Brain microvascular endothelial cell (primary cell): Measurements from ENCODE around the gene SLC8A3.

Source experiments
- DNase-seq: peaks from one replicate; pipeline ENCODE4 v3.0.0-alpha.2; 2020
- H3K27ac ChIP-seq: fragments of 250-450 bp; sonication (Bioruptor Pico); 2 replicates; pipeline ENCODE4 v1.5.1; 2020; ENCODE audit warnings: mild to moderate bottlenecking, moderate library complexity
- H3K27me3 ChIP-seq: fragments of 250-450 bp; sonication (Bioruptor Pico); replicated peaks from 2 replicates; pipeline ENCODE4 v1.5.1; 2020; ENCODE audit warnings: mild to moderate bottlenecking
- H3K36me3 ChIP-seq: fragments of 250-450 bp; sonication (Bioruptor Pico); replicated peaks from 2 replicates; pipeline ENCODE4 v1.5.1; 2020; ENCODE audit warnings: mild to moderate bottlenecking
- H3K4me3 ChIP-seq: 2 replicates; pipeline ENCODE4 v1.5.1; 2011; ENCODE audit warnings: low read depth, mild to moderate bottlenecking, control low read depth, low read length, moderate library complexity
- CTCF ChIP-seq: IDR thresholded peaks from 2 replicates; pipeline ENCODE4 v1.5.1; 2011; ENCODE audit warnings: low read depth, mild to moderate bottlenecking, moderate library complexity, low read length, control low read depth, inconsistent platforms; ENCODE audit errors: missing control alignments
- in situ Hi-C: cut with HindIII; loops from 2 replicates; pipeline ENCODE4 v1.10.0; 2017; ENCODE audit warnings: low sequenced_read_pairs, low pct_ligation_motif_present

Gene SLC8A3

GRCh38 chr14:70192915-70193314, 4.2 kb upstream of the SLC8A3 start:
- in situ Hi-C loops, result no loop called here
- H3K36me3 ChIP-seq, result no peaks in the 10 kb centered on the region
- peaks cover 5% of the 10 kb centered on the region for H3K27me3 ChIP-seq
- H3K4me3 ChIP-seq, result no peak overlapping the region
- no peak for DNase-seq
- H3K27ac ChIP-seq, result no peak overlapping the region
- TF ChIP-seq CTCF, result no peak

GRCh38 chr14:70190156-70190555, 1.4 kb upstream of the SLC8A3 start:
- DNase-seq, result no peak
- peaks cover 5% of the 10 kb centered on the region for H3K27me3 ChIP-seq
- in situ Hi-C loops, result no loop called here
- H3K36me3 ChIP-seq, result no peaks in the 10 kb centered on the region
- no peak for TF ChIP-seq CTCF
- no peak overlapping the region for H3K4me3 ChIP-seq
- H3K27ac ChIP-seq, result no peak overlapping the region

- H3K27ac ChIP-seq, result no peak overlapping the region
- in situ Hi-C loops, result no loop called here
- H3K4me3 ChIP-seq, result peak overlapping the region; percentile 53
- DNase-seq, result no peak
- peaks cover 5% of the 10 kb centered on the region for H3K27me3 ChIP-seq
- H3K36me3 ChIP-seq, result no peaks in the 10 kb centered on the region
- TF ChIP-seq CTCF, result no peak
Observed at GRCh38 chr14:70189456-70190077, 816 bp upstream of the SLC8A3 start.

GRCh38 chr14:70188322-70188658, 461 bp downstream of the SLC8A3 start:
- peaks cover 5% of the 10 kb centered on the region for H3K27me3 ChIP-seq
- TF ChIP-seq CTCF, result no peak
- no peak overlapping the region for H3K27ac ChIP-seq
- DNase-seq, result no peak
- H3K36me3 ChIP-seq, result no peaks in the 10 kb centered on the region
- peak overlapping the region; percentile 53 for H3K4me3 ChIP-seq
- in situ Hi-C loops, result no loop called here

GRCh38 chr14:70186900-70187451, 1.8 kb downstream of the SLC8A3 start:
- H3K27me3 ChIP-seq, result peaks cover 5% of the 10 kb centered on the region
- TF ChIP-seq CTCF, result no peak

GRCh38 chr14:70183991-70184390, 4.8 kb downstream of the SLC8A3 start:
- in situ Hi-C loops, result no loop called here
- no peak overlapping the region for H3K27ac ChIP-seq
- no peak for DNase-seq
- no peak overlapping the region for H3K4me3 ChIP-seq
- no peaks in the 10 kb centered on the region for H3K36me3 ChIP-seq
- no peak for TF ChIP-seq CTCF
- H3K27me3 ChIP-seq, result peaks cover 2% of the 10 kb centered on the region

More at GRCh38 chr14:70186900-70187451, 1.8 kb downstream of the SLC8A3 start:
- H3K4me3 ChIP-seq, result peak overlapping the region; percentile 53
- H3K27ac ChIP-seq, result no peak overlapping the region
- H3K36me3 ChIP-seq, result no peaks in the 10 kb centered on the region
- no peak for DNase-seq
- in situ Hi-C loops, result no loop called here
